Upper lobe of left lung (tissue), 4 donors: ENCODE results near the gene FOXO1.

Experiments
- EP300 ChIP-seq, 4 donors: sonication (generic); formaldehyde crosslinking; IDR thresholded peaks; one replicate each; pipeline ENCODE4 v1.5.1; 2017; ENCODE audit warnings: antibody characterized with exemption in 4 of 4, control low read depth in 2 of 4
- POLR2A ChIP-seq, 4 donors: fragments of 450-650 bp; IDR thresholded peaks; one replicate each; pipeline ENCODE4 v1.5.1; 2016 to 2017; ENCODE audit warnings: antibody characterized with exemption in 4 of 4, mild to moderate bottlenecking in 2 of 4
- TF ChIP-seq, protein P1 (sequence below), 6 experiments: fragments of 450-650 bp in 4 of 6; fragments of 200-600 bp in 2 of 6; sonication (generic) in 2 of 6; IDR thresholded peaks; one replicate each; pipeline ENCODE4 v1.5.1; 2016 to 2019; ENCODE audit warnings: antibody characterized with exemption in 6 of 6

- TF ChIP-seq, protein P1, sequence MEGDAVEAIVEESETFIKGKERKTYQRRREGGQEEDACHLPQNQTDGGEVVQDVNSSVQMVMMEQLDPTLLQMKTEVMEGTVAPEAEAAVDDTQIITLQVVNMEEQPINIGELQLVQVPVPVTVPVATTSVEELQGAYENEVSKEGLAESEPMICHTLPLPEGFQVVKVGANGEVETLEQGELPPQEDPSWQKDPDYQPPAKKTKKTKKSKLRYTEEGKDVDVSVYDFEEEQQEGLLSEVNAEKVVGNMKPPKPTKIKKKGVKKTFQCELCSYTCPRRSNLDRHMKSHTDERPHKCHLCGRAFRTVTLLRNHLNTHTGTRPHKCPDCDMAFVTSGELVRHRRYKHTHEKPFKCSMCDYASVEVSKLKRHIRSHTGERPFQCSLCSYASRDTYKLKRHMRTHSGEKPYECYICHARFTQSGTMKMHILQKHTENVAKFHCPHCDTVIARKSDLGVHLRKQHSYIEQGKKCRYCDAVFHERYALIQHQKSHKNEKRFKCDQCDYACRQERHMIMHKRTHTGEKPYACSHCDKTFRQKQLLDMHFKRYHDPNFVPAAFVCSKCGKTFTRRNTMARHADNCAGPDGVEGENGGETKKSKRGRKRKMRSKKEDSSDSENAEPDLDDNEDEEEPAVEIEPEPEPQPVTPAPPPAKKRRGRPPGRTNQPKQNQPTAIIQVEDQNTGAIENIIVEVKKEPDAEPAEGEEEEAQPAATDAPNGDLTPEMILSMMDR (IDR thresholded peaks at IDR 0.05) = no peak
- no peak for TF ChIP-seq POLR2A (IDR thresholded peaks at IDR 0.05)
- no peak for TF ChIP-seq EP300 (IDR thresholded peaks at IDR 0.05)
Measured at GRCh38 chr13:40552895-40553294, 113.5 kb downstream of the FOXO1 start.
